Hindlimb muscle (tissue), 1 donor: ENCODE results near the gene IRF8. TPM values are rescaled to one million over a fixed set of nuclear protein-coding genes. Genes with fewer than 3 reads are reported as not detected.
"Not testable (repeated sequence)": the region's sequence is repeated elsewhere in the genome, so short reads cannot be mapped to it uniquely, and the experiment has no call there.

Experiments used
- DNase-seq: peaks from one replicate; pipeline ENCODE4 v3.0.0-alpha.2; 2013
- polyA plus RNA-seq: library from polyadenylated mRNA; unstranded; fragments of 120-200 nt; gene quantifications from one replicate; pipeline ENCODE4 v1.2.1, GENCODE V29; 2013; ENCODE audit not compliant: insufficient read length

IRF8 gene
- polyA plus RNA-seq, 1 donor, result 10.2 TPM

DNA sequence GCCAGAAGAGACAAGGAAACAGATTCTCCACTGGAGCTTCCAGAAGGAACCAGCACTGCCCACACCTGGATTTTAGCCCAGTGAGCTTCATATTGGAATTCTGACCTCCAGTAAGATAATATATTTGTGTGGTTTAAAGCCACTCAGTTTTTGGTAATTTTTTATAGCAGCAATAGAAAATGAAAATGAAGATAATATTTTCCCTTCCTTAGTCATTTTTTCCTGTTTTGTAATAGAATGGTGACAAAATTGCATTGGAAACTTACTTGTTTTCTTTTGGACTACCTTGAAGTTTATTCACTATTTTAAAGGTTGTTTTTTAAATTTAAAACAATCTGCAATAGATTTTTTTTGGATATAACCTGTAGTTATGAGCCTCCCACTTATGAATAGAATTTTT, 29.8 kb upstream of the IRF8 start:
- no peak for DNase-seq

DNA sequence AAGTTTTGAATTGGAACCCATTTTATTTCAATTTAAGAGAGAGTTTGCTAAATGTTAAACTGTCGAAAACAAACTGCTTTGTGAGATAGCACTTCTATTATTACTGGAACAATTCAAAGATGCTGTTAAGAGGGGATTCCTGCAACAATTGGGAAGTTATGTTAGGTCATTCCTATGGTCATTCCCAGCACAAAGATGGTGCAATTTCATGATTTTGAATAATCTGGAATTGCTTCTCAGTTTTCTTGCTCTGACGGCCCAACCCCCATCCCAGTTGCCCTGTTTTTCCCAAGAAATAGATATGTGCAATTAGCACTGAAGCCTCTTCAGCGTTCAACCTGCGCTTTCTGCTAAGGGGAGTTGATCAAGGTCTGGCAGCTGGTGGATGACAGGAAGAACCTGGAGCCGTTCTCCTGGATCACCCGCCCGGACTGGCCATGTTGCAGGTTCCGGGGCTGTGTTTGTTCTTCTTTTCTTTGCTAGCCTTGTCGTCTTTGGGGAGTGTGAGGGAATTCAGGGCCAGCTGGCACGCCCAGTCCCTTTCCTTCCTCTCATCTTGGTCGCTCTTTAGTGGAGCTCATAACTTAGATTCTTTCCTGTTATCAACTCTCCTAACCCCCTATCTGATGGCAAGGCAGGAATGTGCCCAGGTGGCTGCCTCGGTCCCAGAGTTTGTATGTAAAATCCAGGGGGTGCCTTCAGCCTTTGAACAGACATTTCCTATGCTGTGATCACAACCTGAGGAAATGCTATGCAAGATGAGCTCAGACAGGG, 29.0 kb upstream of the IRF8 start:
- no peak for DNase-seq

DNA sequence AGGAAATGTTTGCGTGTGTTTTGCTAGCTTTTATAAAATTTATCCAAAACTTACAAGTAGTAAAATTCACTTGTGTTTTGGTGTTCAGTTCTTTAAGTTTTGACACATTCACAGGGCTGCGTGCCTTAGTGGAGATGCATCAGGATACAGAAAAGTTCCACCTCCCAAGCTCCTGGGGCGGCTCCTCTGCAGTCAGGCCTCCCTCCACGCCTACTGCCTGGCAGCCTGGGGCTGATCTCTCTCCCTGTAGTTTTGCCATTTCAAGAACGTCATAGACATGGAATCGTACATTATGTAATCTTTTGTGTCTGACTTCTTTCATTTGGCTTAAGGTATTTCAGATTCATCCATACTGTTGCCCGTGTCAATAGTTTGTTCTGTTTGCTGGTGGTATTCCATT, 27.2 kb upstream of the IRF8 start:
- DNase-seq, result no peak

DNA sequence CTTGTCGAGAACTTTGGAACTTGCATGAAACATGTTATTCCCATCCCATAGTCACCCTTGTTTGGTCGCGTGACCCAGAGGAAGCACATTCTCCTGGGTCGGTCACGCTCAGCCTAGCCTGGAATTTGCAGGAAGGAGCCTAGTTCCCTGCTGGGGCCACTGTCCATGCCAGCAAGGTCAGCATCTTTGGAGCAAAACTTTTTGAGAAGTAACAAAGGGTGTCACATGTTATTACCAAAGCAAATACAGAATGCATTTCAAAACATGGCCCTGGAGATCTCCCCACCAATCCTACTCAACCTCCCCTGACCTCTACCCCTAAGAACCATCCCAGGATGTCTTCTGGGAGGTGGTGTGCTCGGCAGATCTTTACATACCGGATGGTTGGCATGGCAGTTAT, 26.2 kb upstream of the IRF8 start:
- DNase-seq, result no peak

DNA sequence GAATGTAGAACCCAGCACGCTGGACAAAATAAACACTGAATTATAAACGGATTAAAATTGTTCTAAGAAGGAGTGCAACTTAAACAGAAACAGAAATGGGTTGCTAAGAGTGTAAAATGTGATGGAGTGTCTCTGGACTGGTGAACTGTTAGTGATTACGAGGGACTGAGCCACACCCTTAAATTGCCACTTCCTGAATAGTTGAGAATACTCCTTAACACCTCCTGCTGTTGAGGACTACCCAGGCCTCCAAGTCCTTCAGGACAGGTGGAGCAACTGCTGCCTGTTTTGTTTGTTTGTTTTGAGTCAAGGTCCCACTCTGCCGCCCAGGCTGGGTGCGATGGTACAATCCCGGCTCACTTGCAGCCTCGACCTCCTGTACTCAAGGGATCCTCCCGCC, 25.8 kb upstream of the IRF8 start:
- no peak for DNase-seq

DNA sequence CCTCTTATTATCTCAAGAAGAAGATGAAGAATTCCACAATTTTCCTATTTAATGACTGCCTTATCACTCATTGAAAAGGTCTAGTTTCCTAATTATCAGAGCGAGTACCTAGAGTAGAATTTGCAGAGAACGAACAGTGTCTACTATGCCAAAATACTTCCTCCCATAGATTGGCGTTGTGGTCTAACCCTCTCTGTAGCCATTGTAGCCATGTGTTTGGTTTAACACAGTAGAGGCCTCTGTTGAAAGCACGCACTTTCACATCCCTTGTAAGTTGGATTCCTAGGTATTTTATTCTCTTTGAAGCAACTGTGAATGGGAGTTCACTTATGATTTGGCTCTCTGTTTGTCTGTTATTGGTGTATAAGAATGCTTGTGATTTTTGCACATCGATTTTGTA, 24.9 kb upstream of the IRF8 start:
- not testable (repeated sequence) for DNase-seq

DNA sequence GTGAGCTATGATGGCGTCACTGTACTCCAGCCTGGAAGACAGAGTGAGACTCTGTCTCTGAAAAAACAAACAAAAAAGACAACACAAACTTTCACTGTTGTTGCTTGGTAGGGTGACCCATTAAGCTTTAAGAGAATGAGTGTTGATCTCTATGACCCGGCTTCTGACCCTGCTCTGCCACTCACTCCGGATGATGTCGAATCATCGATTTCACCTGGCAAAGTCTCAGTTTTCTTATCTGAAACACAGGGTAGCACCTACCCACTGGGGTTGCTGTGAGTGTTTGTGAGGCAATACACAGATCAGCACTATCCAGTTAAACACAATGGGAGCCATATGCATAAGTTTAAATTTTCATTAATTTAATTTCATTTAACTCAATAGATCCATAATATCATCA, 20.6 kb upstream of the IRF8 start:
- DNase-seq, result no peak

DNA sequence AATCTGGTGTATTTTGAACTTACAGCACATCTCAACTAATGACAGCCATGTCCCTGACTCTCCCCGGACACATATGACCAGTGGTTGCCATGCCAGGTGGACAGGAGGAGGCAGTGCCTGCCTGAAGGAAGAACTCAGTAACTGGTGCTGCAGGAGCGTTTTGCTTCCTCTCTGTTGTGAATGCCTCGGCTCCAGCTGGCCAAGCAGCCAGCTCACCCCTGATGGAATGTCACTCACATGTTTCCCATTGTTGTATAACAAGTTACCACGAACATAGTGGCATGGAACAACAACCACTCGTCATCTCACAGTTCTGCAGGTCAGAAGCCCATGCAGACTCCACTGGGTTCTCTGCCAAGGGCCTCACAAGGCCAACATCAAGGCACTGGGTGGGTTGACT, 20.1 kb upstream of the IRF8 start:
- DNase-seq, result no peak

DNA sequence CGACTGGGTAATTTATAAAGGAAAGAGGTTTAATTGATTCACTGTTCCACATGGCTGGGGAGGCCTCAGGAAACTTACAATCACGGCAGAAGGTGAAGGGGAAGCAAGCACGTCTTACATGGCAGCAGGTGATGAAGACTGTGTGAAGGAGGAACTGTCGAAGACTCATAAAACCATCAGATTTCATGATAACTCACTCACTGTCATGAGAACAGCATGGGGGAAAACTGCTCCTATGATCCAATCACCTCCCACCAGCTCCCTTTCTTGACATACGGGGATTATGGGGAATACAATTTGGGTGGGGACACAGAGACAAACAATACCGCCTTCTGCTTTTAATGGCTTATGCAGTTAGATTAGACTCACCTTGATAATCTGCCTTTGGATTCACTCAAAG, 19.4 kb upstream of the IRF8 start:
- DNase-seq, result no peak

DNA sequence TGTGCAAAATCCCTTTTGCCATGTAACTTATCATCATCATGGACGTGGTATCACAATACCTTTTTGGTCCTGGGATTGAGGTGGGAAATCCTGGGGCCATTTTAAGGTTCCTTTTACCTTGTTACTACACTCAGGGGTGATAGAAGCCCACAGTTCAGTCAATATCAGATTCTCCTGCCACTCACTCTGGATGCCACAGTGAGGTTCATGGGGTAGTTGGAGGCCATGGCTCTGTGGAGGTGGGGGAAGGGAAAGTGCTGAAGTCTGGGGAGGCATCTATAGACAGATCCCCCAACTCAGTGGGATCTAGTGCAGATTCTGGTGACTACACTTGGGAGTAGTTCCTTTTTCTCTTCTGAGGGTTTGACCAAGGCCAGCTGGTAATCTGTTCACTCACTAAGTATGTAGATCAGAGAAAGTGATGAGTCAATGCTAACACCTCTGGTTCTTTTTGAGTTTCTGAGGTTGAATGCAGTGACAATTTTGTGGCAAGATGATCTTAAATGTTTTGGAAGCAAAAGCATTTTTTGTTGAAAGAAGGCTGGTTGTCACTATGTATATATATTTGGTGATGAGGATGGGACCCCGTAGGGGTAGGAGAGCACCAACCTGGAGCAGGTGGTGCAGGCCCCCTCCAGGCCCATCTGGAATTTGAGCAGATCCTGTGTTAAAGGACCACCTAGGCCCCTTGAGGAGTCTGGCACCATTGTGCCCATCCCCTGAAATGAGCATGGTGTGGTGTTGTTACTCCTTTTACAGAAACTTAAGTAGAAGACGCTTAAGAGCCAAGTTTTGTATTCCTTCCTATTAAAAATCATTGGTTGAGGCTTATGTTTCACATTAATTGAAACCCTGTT, 18.8 kb upstream of the IRF8 start:
- no peak for DNase-seq

DNA sequence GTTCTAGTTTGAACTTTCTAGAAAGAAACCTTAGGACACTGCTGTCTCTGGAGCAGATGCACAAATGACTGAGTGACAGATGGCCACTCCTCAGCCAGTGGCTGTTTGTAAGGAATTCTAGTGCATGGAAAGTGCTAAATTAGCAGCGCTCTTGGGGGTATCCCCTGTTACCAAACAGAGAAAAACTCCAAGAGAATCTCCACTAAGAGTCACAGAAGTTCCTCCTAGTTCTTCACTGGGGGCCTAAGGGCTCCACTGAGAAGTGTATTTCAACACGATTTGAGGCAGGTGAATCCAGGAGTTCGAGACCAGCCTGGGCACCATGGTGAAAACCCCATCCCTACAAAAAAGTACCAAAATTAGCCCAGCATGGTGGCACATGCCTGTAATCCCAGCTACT, 18.1 kb upstream of the IRF8 start:
- no peak for DNase-seq

DNA sequence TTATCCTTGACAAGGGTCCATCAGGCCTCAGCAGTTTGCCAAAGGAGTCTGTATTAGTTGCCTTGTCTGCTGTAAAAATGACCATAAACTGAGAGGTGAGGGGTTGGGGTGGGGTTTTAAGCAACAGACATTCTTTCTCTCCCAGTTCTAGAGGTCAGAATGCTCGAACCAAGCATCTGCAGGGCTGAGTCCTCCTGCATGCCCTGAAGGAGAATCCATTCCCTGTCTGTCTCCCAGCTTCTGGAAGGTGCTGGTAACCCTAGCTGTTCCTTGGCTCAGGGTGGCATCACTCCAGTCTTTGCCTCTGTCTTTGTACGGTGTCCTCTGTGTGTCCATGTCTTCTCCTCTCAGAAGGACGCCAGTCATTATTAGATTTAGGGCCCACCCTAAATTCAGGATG, 17.5 kb upstream of the IRF8 start:
- no peak for DNase-seq

DNA sequence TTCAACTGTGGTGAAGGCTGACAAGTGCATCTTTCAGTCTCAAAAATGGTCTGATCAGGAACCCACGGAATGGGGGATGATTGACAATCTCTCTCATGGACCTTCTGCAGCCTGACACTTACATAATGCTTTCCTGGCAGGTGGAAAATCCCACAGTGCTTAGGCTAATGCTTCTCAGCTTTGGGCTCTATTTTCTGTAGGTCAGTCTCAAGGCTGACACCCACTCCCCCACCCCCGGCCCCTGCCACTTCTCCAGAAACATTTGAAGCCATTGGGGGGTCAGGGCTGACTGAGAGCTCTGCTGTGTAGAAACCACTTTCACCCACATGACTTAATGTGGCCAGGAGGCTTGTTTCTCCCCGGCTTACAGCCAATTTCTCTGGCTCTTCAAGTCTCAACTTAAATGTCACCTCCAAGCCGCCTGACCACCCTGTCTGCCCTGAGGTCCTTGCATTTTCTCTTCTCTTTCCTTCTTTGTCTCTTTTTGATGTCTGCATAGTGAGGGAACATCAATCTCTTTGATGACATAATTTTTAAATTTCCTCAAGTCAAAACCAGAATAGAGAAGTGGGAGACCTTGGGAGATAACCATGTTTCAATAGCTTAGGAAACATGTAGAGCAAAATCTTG, 16.7 kb upstream of the IRF8 start:
- no peak for DNase-seq

DNA sequence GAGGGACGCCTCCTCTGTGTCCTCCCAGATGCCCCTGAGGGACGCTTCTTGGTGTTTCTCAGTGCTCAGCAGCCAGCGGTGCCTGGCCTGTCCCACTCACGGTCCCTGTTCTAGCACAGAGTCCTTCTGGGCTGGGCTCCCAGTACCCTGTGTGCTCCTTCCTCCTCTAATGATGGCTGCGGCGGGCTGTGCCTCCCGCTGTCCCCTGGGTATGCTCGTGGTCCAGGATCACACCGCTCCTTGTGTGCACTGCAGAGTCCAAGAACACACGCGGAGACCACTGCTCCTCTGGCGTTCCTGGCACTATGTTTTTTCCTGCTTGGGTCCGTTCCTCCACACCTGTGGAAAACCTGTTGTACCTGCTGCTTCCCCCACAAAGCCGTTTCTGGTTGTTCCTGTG, 15.1 kb upstream of the IRF8 start:
- DNase-seq, result no peak

DNA sequence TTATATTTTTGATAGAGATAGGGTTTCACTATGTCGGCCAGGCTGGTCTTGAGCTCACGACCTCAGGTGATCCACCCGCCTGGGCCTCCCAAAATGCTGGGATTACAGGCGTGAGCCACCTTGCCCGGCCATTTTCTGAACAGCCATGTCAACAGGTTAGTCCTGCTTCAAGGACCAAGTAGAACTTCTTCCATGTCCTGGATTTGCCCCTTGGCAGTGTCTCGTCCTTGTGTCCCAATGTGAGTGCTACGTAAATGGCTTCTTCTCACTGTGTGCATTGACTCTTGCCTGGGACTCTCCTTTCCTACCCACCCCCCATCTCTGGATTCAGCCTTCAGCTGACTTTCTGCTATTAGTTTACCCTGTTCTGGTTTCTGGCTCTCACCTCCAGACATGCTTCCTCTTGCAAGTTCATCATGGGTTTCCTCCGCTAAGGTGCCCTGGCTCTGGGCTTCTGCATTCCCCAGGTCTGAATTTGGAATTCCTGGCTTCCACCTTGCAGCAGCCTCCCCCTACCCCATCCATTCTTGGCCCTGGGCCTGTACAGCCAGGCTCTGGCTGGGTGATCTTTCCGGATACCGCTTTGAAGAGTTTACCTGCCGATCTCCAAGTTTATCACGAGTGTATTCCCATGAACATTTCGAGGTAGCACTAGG, 14.0 kb upstream of the IRF8 start:
- DNase-seq, result no peak

DNA sequence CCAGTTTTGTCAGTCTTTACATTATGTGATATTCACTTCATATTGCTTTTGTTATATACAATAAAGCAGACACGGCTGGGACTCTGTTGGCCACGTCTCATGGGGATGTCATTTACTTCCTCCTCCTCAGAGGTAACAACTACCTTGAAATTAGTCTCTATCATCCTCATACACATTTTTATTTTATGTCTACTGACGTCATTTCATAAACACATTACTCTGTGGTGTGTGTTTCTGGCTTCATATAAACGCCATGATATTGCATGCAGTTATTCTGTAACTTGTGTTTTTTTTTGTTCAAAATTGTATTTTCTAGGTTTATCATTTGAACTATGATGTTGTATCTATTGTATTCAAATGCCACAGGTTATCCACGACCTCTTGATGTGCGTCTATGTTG, 13.4 kb upstream of the IRF8 start:
- no peak for DNase-seq

DNA sequence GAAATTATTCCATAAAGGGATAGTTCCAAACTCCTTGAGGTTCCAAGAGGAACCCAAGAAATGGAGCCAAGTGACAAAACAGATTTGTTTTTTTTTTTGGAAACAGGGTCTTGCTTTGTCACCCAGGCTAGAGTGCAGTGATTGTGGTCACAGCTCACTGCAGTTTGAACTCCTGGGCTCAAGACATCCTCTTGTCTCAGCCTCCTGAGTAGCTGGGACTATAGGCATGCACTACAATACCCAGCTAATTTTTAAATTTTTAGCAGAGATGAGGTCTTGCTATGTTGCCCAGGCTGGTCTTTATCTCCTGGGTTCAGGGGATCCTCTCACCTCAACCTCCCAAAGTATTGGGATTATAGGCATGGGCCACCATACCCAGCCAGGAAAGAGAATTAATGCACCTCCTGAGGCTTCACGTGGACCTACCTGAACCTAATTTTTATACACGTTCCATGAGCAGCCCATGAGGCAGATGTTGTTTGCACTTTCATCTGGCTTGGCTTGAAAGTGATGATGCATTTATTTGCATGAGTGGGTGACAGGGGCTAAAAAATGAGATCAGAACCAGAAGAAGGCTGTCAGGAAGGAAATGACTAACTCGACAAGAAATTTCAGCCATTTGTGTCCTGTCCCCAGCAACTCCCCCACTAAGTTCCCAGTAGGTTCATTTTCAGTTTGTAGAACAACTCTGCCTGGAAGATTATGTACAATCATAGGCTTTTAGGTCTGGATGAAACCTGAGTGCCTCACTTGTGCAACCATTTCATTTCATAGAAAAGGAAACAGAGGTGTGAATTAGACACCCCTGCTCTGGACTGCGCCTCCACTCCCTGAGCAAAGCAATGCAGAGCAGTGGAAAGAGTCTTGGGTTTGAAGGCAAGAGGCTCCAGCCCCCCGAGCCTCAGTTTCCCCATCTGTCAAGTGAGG, 10.3 kb upstream of the IRF8 start:
- no peak for DNase-seq

DNA sequence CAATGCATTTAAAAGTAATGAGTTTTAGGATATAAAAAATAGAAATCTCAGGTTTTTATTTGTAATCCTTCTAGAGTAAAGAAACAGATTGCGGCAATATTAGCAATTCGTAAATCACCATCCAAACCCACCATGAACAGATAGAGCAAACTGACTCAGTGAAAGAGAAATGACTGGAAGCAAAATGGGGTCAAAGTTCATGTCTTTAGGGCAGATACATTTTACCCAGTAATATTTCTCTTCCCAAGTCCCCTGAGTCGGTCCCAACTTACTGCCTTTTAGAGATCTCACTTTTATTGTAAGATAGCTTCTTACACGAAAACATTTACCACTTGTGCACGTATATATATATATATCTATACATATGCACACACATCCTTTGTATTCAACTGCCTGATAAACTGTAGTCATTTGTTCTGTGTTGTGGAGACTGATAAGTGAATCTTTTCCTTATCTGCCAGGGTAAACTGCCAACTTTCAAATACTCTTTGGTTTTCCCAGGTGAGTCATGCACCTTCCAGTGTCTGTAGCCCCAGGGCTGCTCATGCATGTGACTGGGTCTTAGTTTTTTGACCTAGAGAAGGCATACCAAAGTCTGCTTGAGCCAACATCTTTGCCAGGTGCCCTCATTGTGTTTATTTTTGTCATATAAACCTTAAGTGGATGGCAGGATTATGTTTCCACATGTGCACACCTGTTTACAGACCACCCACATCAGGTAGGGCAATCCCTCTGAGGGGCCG, 7.8 kb upstream of the IRF8 start:
- no peak for DNase-seq

DNA sequence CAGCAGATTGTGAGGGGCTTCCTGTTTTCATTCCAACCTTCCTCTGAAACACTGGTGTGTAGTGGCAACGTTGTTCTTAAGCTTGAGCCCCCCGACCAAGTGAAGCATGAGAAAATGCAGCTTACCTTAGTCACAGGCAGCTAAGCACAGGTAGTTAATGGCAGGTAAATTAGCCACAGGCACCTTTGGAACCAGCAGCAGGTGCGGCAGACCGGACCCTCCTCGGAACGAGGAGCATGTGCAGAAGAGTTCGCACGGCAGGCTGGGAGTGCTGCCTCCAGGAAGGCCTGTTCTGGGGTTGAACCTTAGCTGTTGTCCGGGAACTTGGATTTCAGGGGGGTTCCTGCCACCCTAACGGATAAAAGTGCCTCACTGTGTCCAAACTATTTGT, 7.2 kb upstream of the IRF8 start:
- DNase-seq, result no peak

DNA sequence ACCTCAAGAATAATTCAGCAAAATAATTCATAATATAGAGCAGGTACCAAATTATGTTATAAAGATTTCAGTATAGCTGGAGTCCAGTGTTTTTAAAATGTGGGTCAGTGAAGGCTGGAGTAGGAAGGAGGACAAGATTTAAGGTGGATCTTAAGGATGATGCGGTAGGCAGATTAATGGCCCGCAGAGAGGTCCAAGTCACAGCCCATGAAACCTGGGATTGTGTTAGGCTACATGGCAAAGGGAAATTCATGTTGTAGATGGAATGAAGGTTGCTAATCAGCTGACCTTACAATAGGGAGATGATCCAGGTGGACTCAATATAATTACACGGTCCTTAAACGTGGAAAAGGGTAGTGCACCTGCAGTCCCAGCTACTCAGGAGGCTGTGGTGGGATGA, 6.2 kb upstream of the IRF8 start:
- no peak for DNase-seq

DNA sequence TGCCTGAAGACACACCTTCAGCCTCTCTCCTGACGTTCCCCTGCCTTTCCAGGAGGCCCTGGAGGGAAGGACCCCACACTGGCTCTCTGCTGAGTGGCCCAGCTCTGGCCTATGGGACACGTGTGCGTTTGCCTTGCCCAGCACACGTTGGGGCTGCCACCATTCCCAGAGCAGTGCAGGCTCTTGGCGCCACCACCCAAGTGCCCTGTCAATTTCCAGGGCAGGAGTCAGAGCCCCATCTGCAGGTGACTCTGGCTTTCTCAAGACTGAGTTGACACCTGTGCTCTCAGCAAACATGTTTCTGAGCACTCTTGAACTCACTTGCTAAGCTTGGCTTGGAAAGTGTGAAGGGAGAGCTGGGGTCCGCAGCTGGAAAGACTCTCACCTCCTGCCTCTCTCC, 4.7 kb upstream of the IRF8 start:
- no peak for DNase-seq
